ENCODE data around the gene COPE. TPM values are rescaled to one million over a fixed set of nuclear protein-coding genes. Genes with fewer than 3 reads are reported as not detected.
A peak's percentile ranks its signal among the peaks of the same experiment; 100 is the strongest.

COPE gene
- total RNA-seq, 2 donors from 2014 or later: 134 to 266 TPM

DNA sequence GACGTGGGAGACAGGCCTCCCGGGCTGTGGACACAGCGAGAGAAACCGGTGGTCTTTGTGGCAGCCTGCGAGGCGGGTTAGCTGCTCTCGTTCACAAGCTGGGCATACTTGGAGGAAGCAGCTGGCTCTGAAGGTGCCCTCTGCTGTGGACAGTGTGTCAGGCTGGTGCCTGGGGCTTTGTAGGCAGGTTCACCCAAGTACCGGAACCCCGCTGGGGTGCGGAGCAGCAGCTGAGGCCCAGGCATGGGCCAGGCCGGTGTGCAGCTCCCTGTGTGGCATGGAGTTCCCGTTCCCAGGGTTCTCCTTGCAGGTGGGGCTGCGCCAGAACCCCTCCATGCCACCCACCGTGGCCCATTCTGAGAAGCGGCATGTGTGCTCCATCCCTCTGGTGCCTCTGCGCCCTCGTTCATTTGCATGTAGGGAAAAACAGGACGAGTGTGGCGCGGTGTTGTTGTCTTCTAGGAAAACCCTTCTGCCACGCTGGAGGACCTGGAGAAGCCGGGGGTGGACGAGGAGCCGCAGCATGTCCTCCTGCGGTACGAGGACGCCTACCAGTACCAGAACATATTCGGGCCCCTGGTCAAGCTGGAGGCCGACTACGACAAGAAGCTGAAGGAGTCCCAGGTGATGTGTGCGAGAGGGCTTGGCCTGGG, 67.4 kb downstream of the COPE start:
- H3K4me3 ChIP-seq: no peak overlapping the region
- no peak overlapping the region for H3K27ac ChIP-seq
- no peak for ATAC-seq (ENCODE audit: insufficient number of reproducible peaks, low FRiP score, low read depth)
- DNase-seq (ENCODE audit: low spot score): no peak
- H3K4me1 ChIP-seq (ENCODE audit: control insufficient read depth in 1 of 2, low read depth in 2 of 2): peaks cover 33 to 46% of the 10 kb centered on the region in 2 donors
- H3K27me3 ChIP-seq (replicated peaks; ENCODE audit: insufficient read depth): no peaks in the 10 kb centered on the region
- TF ChIP-seq, protein P1, sequence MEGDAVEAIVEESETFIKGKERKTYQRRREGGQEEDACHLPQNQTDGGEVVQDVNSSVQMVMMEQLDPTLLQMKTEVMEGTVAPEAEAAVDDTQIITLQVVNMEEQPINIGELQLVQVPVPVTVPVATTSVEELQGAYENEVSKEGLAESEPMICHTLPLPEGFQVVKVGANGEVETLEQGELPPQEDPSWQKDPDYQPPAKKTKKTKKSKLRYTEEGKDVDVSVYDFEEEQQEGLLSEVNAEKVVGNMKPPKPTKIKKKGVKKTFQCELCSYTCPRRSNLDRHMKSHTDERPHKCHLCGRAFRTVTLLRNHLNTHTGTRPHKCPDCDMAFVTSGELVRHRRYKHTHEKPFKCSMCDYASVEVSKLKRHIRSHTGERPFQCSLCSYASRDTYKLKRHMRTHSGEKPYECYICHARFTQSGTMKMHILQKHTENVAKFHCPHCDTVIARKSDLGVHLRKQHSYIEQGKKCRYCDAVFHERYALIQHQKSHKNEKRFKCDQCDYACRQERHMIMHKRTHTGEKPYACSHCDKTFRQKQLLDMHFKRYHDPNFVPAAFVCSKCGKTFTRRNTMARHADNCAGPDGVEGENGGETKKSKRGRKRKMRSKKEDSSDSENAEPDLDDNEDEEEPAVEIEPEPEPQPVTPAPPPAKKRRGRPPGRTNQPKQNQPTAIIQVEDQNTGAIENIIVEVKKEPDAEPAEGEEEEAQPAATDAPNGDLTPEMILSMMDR (IDR thresholded peaks at IDR 0.05): no peak
- peaks cover 58% of the 10 kb centered on the region for H3K36me3 ChIP-seq
- no peaks in the 10 kb centered on the region for H3K9me3 ChIP-seq

DNA sequence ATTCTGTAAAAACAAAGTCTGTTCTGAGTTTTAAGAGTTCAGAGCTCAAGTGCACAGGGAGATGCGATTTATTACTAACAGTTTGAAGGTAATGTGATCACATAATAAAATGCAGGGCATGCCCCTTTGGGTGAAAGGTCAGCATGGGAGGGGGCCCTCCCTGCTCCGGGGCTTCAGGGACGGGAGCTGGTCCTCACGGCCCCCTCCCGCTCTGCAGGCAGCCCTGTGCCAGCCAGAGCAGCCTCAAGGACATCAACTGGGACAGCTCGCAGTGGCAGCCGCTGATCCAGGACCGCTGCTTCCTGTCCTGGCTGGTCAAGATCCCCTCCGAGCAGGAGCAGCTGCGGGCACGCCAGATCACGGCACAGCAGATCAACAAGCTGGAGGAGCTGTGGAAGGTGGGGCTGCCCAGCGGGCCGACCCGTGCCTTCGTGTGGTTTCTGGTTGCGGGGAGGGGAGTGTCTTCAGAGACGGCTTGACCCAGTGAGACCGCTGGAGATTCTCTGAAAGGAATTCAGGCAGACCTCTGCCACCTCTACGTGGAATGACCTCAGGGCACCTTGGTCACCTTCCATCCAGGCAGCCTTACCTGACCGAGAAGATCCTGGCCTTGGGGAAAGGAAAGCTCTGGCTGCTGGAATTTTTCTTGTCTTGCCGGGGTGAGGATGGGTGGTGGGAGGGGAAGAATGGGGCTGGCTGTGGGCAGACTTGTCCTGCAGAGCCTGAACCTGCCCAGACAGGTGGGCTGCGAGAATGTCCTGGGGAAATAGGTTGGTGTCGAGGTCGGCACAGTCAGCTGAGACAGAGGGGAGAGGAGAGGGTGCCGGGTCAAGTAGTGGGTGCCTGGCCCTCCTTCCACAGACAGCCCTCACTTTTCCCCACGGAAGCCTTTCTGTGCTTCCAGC, 68.5 kb downstream of the COPE start:
- Histone ChIP-seq H3K4me1 (ENCODE audit: control insufficient read depth in 1 of 2, low read depth in 2 of 2) (peaks cover 33 to 50% of the 10 kb centered on the region in 2 donors), H3K9me3 (no peaks in the 10 kb centered on the region), H3K4me3 (no peak overlapping the region), H3K27ac (peak overlapping the region; percentile 75 to 85), H3K27me3 (replicated peaks; ENCODE audit: insufficient read depth) (no peaks in the 10 kb centered on the region), H3K36me3 (peaks cover 48% of the 10 kb centered on the region)
- ATAC-seq (ENCODE audit: insufficient number of reproducible peaks, low FRiP score, low read depth): no peak
- TF ChIP-seq, protein P1 (IDR thresholded peaks at IDR 0.05): no peak
- DNase-seq (ENCODE audit: low spot score): no peak

DNA sequence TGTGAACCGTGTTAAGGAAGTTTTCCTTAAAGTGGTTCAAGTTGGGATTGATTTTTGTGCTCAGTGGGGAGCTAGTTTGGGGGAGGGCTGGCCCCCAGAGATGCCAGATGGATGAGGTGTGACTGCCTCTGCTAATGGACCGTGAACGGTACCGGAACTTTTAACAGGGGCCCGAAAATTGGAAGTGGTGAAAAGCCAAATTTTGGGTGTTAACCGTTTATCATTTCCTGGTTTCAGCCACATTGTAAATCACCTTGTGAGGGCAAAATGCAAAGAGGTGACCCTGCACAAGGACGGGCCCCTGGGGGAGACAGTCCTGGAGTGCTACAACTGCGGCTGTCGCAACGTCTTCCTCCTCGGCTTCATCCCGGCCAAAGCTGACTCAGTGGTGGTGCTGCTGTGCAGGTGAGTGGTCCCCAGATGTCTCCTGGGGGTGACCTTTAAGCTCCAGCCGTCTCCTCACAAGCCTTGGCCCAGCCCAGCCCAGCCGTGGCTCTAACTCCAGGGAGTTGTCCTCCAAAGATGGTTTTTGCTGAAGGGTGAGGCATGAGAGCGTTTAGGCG, 69.3 kb downstream of the COPE start:
- Histone ChIP-seq H3K27ac (peak overlapping the region; percentile 75 to 85), H3K27me3 (replicated peaks; ENCODE audit: insufficient read depth) (no peaks in the 10 kb centered on the region), H3K4me3 (no peak overlapping the region), H3K36me3 (peaks cover 39% of the 10 kb centered on the region), H3K9me3 (no peaks in the 10 kb centered on the region), H3K4me1 (ENCODE audit: control insufficient read depth in 1 of 2, low read depth in 2 of 2) (peaks cover 33 to 50% of the 10 kb centered on the region in 2 donors)
- TF ChIP-seq, protein P1 (IDR thresholded peaks at IDR 0.05): no peak
- ATAC-seq (ENCODE audit: insufficient number of reproducible peaks, low FRiP score, low read depth) (no peak), DNase-seq (ENCODE audit: low spot score) (no peak)

Other genes with a start within 250 kb of the COPE start
- 10 to 100 TPM in 1 of 2 donors, 1 to 10 TPM in 1; 8.7 to 11.2 TPM for gene CRTC1, start 235.7 kb downstream of the COPE start, total RNA-seq
- 10 to 100 TPM; 16.9 to 29.8 TPM for gene COMP, start 128.1 kb downstream of the COPE start, total RNA-seq
- gene UPF1, start 87.4 kb downstream of the COPE start, total RNA-seq: 10 to 100 TPM; 56.5 to 95.2 TPM
- 1 to 10 TPM; 1.1 to 1.7 TPM for gene CERS1, start 23.2 kb downstream of the COPE start, total RNA-seq
- 10 to 100 TPM; 34.5 to 41.7 TPM for gene DDX49, start 328 bp upstream of the COPE start, total RNA-seq
- gene HOMER3, start 21.8 kb upstream of the COPE start, total RNA-seq: 100 to 1,000 TPM in 1 of 2 donors, 10 to 100 TPM in 1; 40.6 to 100 TPM
- gene SUGP2, start 114.1 kb upstream of the COPE start, total RNA-seq: 10 to 100 TPM; 42.6 to 57.5 TPM
- 10 to 100 TPM; 21.0 to 38.6 TPM for gene ARMC6, start 114.2 kb upstream of the COPE start, total RNA-seq
- 10 to 100 TPM in 1 of 2 donors, 1 to 10 TPM in 1; 8.3 to 14.4 TPM for gene SLC25A42, start 144.6 kb upstream of the COPE start, total RNA-seq
- gene TMEM161A, start 219.1 kb upstream of the COPE start, total RNA-seq: 10 to 100 TPM; 13.8 to 14.4 TPM

Data from thoracic aorta (tissue), 2 donors.